ENCODE measurements around the gene PKIB.

GRCh38 chr6:122726649-122727048 lies 116.4 kb downstream of the PKIB start:
- TF ChIP-seq POLR2A (IDR thresholded peaks at IDR 0.05; ENCODE audit: low read depth, low read length) (no peak), CTCF (conservative IDR thresholded peaks at IDR 0.05; ENCODE audit: low read depth, low read length) (peak; percentile 61), RAD21 (IDR thresholded peaks at IDR 0.05; ENCODE audit: low read length) (peak; percentile 56), BHLHE40 (IDR thresholded peaks at IDR 0.05; ENCODE audit: low read depth, low read length) (no peak), RCOR1 (IDR thresholded peaks at IDR 0.05; ENCODE audit: insufficient replicate concordance, low read length) (no peak), RFX5 (IDR thresholded peaks at IDR 0.05; ENCODE audit: low read depth, low read length) (no peak), MAZ (IDR thresholded peaks at IDR 0.05; ENCODE audit: borderline replicate concordance, low read depth, low read length) (no peak)

Data from IMR-90 (cell line).